ENCODE results near the gene RPL13.
A peak's percentile ranks its signal among the peaks of the same experiment; 100 is the strongest.
"Not testable (repeated sequence)": the region's sequence is repeated elsewhere in the genome, so short reads cannot be mapped to it uniquely, and the experiment has no call there.

RPL13 gene

GRCh38 chr16:89570342-89570923 lies 10.0 kb downstream of the RPL13 start:
- DNase-seq (ENCODE audit: low spot score): no peak
- no peak for TF ChIP-seq CTCF (IDR thresholded peaks at IDR 0.05; ENCODE audit: borderline replicate concordance, control extremely low read depth, extremely low read depth, insufficient read depth, missing control alignments)
- in situ Hi-C loops (cut with MboI; ENCODE audit: low sequenced_read_pairs, unreplicated experiment): no loop called here

GRCh38 chr16:89570983-89571598 lies 10.6 kb downstream of the RPL13 start:
- in situ Hi-C loops (cut with MboI; ENCODE audit: low sequenced_read_pairs, unreplicated experiment); DNase-seq (ENCODE audit: low spot score): not testable (repeated sequence)

- DNase-seq (ENCODE audit: low spot score): no peak
- in situ Hi-C loops (cut with MboI; ENCODE audit: low sequenced_read_pairs, unreplicated experiment): no loop called here
- TF ChIP-seq CTCF (IDR thresholded peaks at IDR 0.05; ENCODE audit: borderline replicate concordance, control extremely low read depth, extremely low read depth, insufficient read depth, missing control alignments): no peak
Measured at GRCh38 chr16:89571636-89572035, 11.2 kb downstream of the RPL13 start.

- in situ Hi-C loops (cut with MboI; ENCODE audit: low sequenced_read_pairs, unreplicated experiment): no loop called here
- no peak for TF ChIP-seq CTCF (IDR thresholded peaks at IDR 0.05; ENCODE audit: borderline replicate concordance, control extremely low read depth, extremely low read depth, insufficient read depth, missing control alignments)
- DNase-seq (ENCODE audit: low spot score): peak; percentile 61
Measured at GRCh38 chr16:89572073-89572484, 11.6 kb downstream of the RPL13 start.

GRCh38 chr16:89572485-89573205 lies 12.2 kb downstream of the RPL13 start:
- in situ Hi-C loops (cut with MboI; ENCODE audit: low sequenced_read_pairs, unreplicated experiment): no loop called here
- no peak for TF ChIP-seq CTCF (IDR thresholded peaks at IDR 0.05; ENCODE audit: borderline replicate concordance, control extremely low read depth, extremely low read depth, insufficient read depth, missing control alignments)
- DNase-seq (ENCODE audit: low spot score): no peak

- in situ Hi-C loops (cut with MboI; ENCODE audit: low sequenced_read_pairs, unreplicated experiment): no loop called here
- TF ChIP-seq CTCF (IDR thresholded peaks at IDR 0.05; ENCODE audit: borderline replicate concordance, control extremely low read depth, extremely low read depth, insufficient read depth, missing control alignments): no peak
- DNase-seq (ENCODE audit: low spot score): no peak
Measured at GRCh38 chr16:89573826-89574680, 13.6 kb downstream of the RPL13 start.
